ENCODE measurements around the gene HOXB6. TPM values are rescaled to one million over a fixed set of nuclear protein-coding genes. Genes with fewer than 3 reads are reported as not detected.

HOXB6 gene
- polyA plus RNA-seq, 1 donor from 2014 or later: not detected

GRCh38 chr17:48611681-48612455 lies 7.1 kb upstream of the HOXB6 start:
- peak overlapping the region in 2 of 3 donors; percentile 82 to 92 for H3K27ac Mint-ChIP-seq
- peaks cover 0 to 4% (median 0%) of the 10 kb centered on the region in 3 donors for H3K9me3 Mint-ChIP-seq
- H3K4me3 Mint-ChIP-seq: peak overlapping the region; percentile 94 to 99 (median 98)
- peaks cover 45% of the 10 kb centered on the region for H3K27me3 Mint-ChIP-seq
- H3K36me3 Mint-ChIP-seq: peaks cover 4% of the 10 kb centered on the region
- peaks cover 13 to 16% (median 15%) of the 10 kb centered on the region in 3 donors for H3K4me1 Mint-ChIP-seq

GRCh38 chr17:48611213-48611612 lies 6.4 kb upstream of the HOXB6 start:
- Mint-ChIP-seq H3K4me1 (peaks cover 13 to 16% (median 15%) of the 10 kb centered on the region in 3 donors), H3K27ac (peak overlapping the region; percentile 82 to 93 (median 92)), H3K36me3 (peaks cover 4% of the 10 kb centered on the region), H3K27me3 (peaks cover 45% of the 10 kb centered on the region), H3K4me3 (peak overlapping the region; percentile 94 to 99 (median 98)), H3K9me3 (peaks cover 0 to 4% (median 0%) of the 10 kb centered on the region in 3 donors)

- Mint-ChIP-seq H3K4me1 (peaks cover 13 to 15% (median 14%) of the 10 kb centered on the region in 3 donors), H3K27ac (peak within 1 kb of the TSS; percentile 82 to 93 (median 92)), H3K27me3 (peaks cover 39% of the 10 kb centered on the region), H3K36me3 (peaks cover 4% of the 10 kb centered on the region), H3K4me3 (peak within 1 kb of the TSS; percentile 94 to 99 (median 98)), H3K9me3 (peaks cover 0 to 4% (median 0%) of the 10 kb centered on the region in 3 donors)
Observed at GRCh38 chr17:48610282-48611211, 5.8 kb upstream of the HOXB6 start, which contains the start of gene HOXB7. Gene HOXB7 (minus strand): TSS chr17:48611017. CDS start chr17:48610918, 99 bp downstream.

GRCh38 chr17:48609759-48610281 lies 5.0 kb upstream of the HOXB6 start:
- H3K4me1 Mint-ChIP-seq: peaks cover 10 to 15% (median 12%) of the 10 kb centered on the region in 3 donors
- H3K27me3 Mint-ChIP-seq: peaks cover 39% of the 10 kb centered on the region
- H3K9me3 Mint-ChIP-seq: peaks cover 0 to 4% (median 0%) of the 10 kb centered on the region in 3 donors
- H3K27ac Mint-ChIP-seq: peak overlapping the region in 1 of 3 donors; percentile 33
- H3K4me3 Mint-ChIP-seq: peak overlapping the region; percentile 94 to 99 (median 98)
- H3K36me3 Mint-ChIP-seq: peaks cover 4% of the 10 kb centered on the region

- H3K27ac Mint-ChIP-seq: peak overlapping the region in 1 of 3 donors; percentile 33
- peaks cover 10 to 15% (median 12%) of the 10 kb centered on the region in 3 donors for H3K4me1 Mint-ChIP-seq
- H3K27me3 Mint-ChIP-seq: peaks cover 43% of the 10 kb centered on the region
- H3K36me3 Mint-ChIP-seq: peaks cover 4% of the 10 kb centered on the region
- H3K9me3 Mint-ChIP-seq: peaks cover 0 to 3% (median 0%) of the 10 kb centered on the region in 3 donors
- H3K4me3 Mint-ChIP-seq: peak overlapping the region in 3 of 4 donors; percentile 3 to 99 (median 65)
Observed at GRCh38 chr17:48609033-48609432, 4.2 kb upstream of the HOXB6 start.

- H3K4me3 Mint-ChIP-seq: peak overlapping the region in 1 of 4 donors; percentile 99
- peaks cover 46% of the 10 kb centered on the region for H3K27me3 Mint-ChIP-seq
- peaks cover 0 to 3% (median 0%) of the 10 kb centered on the region in 3 donors for H3K9me3 Mint-ChIP-seq
Observed at GRCh38 chr17:48608494-48608834, 3.7 kb upstream of the HOXB6 start.

GRCh38 chr17:48606892-48607614 lies 2.3 kb upstream of the HOXB6 start:
- H3K27ac Mint-ChIP-seq: peak overlapping the region in 1 of 3 donors; percentile 83
- peaks cover 0 to 3% (median 0%) of the 10 kb centered on the region in 3 donors for H3K9me3 Mint-ChIP-seq
- peak overlapping the region in 2 of 4 donors; percentile 33 to 99 for H3K4me3 Mint-ChIP-seq
- H3K36me3 Mint-ChIP-seq: peaks cover 2% of the 10 kb centered on the region
- peaks cover 52% of the 10 kb centered on the region for H3K27me3 Mint-ChIP-seq
- H3K4me1 Mint-ChIP-seq: peaks cover 9 to 15% (median 10%) of the 10 kb centered on the region in 3 donors

More at GRCh38 chr17:48608494-48608834, 3.7 kb upstream of the HOXB6 start:
- peak overlapping the region in 1 of 3 donors; percentile 33 for H3K27ac Mint-ChIP-seq
- H3K36me3 Mint-ChIP-seq: peaks cover 2% of the 10 kb centered on the region
- peaks cover 10 to 13% (median 12%) of the 10 kb centered on the region in 3 donors for H3K4me1 Mint-ChIP-seq

- Mint-ChIP-seq H3K4me3 (peak overlapping the region in 1 of 4 donors; percentile 10), H3K4me1 (peaks cover 6 to 12% (median 7%) of the 10 kb centered on the region in 3 donors), H3K27me3 (peaks cover 57% of the 10 kb centered on the region), H3K9me3 (peaks cover 0 to 3% (median 0%) of the 10 kb centered on the region in 3 donors), H3K36me3 (peaks cover 2% of the 10 kb centered on the region), H3K27ac (peak overlapping the region in 1 of 3 donors; percentile 6)
Observed at GRCh38 chr17:48605991-48606891, 1.5 kb upstream of the HOXB6 start.

- peak overlapping the region in 2 of 3 donors; percentile 39 to 56 for H3K27ac Mint-ChIP-seq
- peak overlapping the region in 1 of 4 donors; percentile 65 for H3K4me3 Mint-ChIP-seq
- H3K9me3 Mint-ChIP-seq: no peaks in the 10 kb centered on the region
- peaks cover 3 to 5% (median 3%) of the 10 kb centered on the region in 3 donors for H3K4me1 Mint-ChIP-seq
- peaks cover 55% of the 10 kb centered on the region for H3K27me3 Mint-ChIP-seq
- peaks cover 2% of the 10 kb centered on the region for H3K36me3 Mint-ChIP-seq
Observed at GRCh38 chr17:48605409-48605919, 678 bp upstream of the HOXB6 start.

- H3K4me3 Mint-ChIP-seq: peak overlapping the region in 3 of 4 donors; percentile 35 to 77 (median 65)
- H3K9me3 Mint-ChIP-seq: no peaks in the 10 kb centered on the region
- peaks cover 3 to 5% (median 3%) of the 10 kb centered on the region in 3 donors for H3K4me1 Mint-ChIP-seq
- peaks cover 61% of the 10 kb centered on the region for H3K27me3 Mint-ChIP-seq
- H3K27ac Mint-ChIP-seq: peak overlapping the region in 1 of 3 donors; percentile 56
- H3K36me3 Mint-ChIP-seq: peaks cover 2% of the 10 kb centered on the region
Observed at GRCh38 chr17:48603959-48604769, 622 bp downstream of the HOXB6 start.

GRCh38 chr17:48601539-48602425 lies 3.0 kb downstream of the HOXB6 start:
- Mint-ChIP-seq H3K36me3 (no peaks in the 10 kb centered on the region), H3K27me3 (peaks cover 78% of the 10 kb centered on the region), H3K4me3 (peak overlapping the region in 2 of 4 donors; percentile 60), H3K4me1 (peaks cover 8 to 15% (median 14%) of the 10 kb centered on the region in 3 donors), H3K27ac (peak overlapping the region; percentile 49 to 73 (median 53)), H3K9me3 (peaks cover 0 to 2% (median 0%) of the 10 kb centered on the region in 3 donors)

All from IgD-negative memory B cell (primary cell).